ENCODE results near the gene MARK1. TPM values are rescaled to one million over a fixed set of nuclear protein-coding genes. Genes with fewer than 3 reads are reported as not detected.

The MARK1 gene
- total RNA-seq, 1 experiment from 2014 or later = 17.8 TPM

DNA sequence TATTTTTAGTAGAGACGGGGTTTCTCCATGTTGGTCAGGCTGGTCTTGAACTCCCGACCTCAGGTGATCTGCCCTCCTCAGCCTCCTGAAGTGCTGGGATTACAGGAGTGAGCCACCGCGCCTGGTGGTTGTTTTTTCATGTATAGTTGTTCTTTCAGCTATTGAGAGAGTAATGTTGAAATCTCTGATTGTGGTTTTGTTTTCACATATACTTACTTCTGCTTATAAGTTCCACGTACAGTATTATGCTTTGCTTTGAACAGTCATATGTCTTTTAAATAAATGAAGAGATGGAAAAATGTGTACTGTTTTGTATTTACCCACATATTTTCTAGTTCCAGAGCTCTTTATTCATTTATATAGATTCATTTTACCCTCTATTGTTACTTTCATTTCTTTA lies 44.5 kb downstream of the MARK1 start:
- no peak overlapping the region for H2BK15ac ChIP-seq (ENCODE audit: low read depth, low read length)
- H3K27ac Mint-ChIP-seq = no peak overlapping the region
- no peak overlapping the region for H3T11ph ChIP-seq (ENCODE audit: low read length)
- no peak overlapping the region for H2BK120ac ChIP-seq (ENCODE audit: low read depth, low read length, poor library complexity, severe bottlenecking)
- H2BK20ac ChIP-seq (ENCODE audit: low read depth, low read length, poor library complexity, severe bottlenecking) = no peak overlapping the region
- peaks cover 19 to 24% of the 10 kb centered on the region in 2 experiments for H3K9me3 Mint-ChIP-seq
- no CpG with 5 or more reads among the region's 5 CpGs for WGBS (ENCODE audit: extremely low coverage, insufficient read length, low lambda C conversion rate)
- no peak overlapping the region for H3K14ac ChIP-seq (ENCODE audit: insufficient read depth, low read length)
- no peaks in the 10 kb centered on the region for H4K20me1 ChIP-seq (ENCODE audit: control insufficient read depth, insufficient read depth, insufficient read length)
- H3K4me3 Mint-ChIP-seq = no peak overlapping the region
- no peaks in the 10 kb centered on the region for H3K9me3 ChIP-seq (ENCODE audit: control insufficient read depth, low read depth, low read length)
- H2BK5ac ChIP-seq (ENCODE audit: insufficient read length, low read length) = no peak overlapping the region
- H3K27me3 Mint-ChIP-seq (ENCODE audit: low read depth) = no peaks in the 10 kb centered on the region
- TF ChIP-seq, protein P1, sequence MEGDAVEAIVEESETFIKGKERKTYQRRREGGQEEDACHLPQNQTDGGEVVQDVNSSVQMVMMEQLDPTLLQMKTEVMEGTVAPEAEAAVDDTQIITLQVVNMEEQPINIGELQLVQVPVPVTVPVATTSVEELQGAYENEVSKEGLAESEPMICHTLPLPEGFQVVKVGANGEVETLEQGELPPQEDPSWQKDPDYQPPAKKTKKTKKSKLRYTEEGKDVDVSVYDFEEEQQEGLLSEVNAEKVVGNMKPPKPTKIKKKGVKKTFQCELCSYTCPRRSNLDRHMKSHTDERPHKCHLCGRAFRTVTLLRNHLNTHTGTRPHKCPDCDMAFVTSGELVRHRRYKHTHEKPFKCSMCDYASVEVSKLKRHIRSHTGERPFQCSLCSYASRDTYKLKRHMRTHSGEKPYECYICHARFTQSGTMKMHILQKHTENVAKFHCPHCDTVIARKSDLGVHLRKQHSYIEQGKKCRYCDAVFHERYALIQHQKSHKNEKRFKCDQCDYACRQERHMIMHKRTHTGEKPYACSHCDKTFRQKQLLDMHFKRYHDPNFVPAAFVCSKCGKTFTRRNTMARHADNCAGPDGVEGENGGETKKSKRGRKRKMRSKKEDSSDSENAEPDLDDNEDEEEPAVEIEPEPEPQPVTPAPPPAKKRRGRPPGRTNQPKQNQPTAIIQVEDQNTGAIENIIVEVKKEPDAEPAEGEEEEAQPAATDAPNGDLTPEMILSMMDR (conservative IDR thresholded peaks at IDR 0.05) = no peak
- no peaks in the 10 kb centered on the region for H3K23me2 ChIP-seq (ENCODE audit: insufficient read length, low read depth, low read length, poor library complexity, severe bottlenecking)
- H3K4me1 ChIP-seq (ENCODE audit: insufficient read depth, low read length) = no peaks in the 10 kb centered on the region
- no peak overlapping the region for H3K56ac ChIP-seq (ENCODE audit: insufficient read length, low read depth, low read length)
- no peaks in the 10 kb centered on the region for H3K4me1 Mint-ChIP-seq
- no peak overlapping the region for H3K9ac ChIP-seq (ENCODE audit: extremely low read depth, insufficient read length, low read length)
- H2BK12ac ChIP-seq (ENCODE audit: insufficient read length, low read depth, low read length) = no peak overlapping the region
- no peaks in the 10 kb centered on the region for H3K27me3 ChIP-seq (ENCODE audit: insufficient read depth, low read length)
- no peak overlapping the region for H3K4ac ChIP-seq (ENCODE audit: low read depth, low read length)
- no peak overlapping the region for H3K4me2 ChIP-seq (ENCODE audit: insufficient read depth, insufficient read length, low read length)
- no peak for DNase-seq
- H4K5ac ChIP-seq (ENCODE audit: insufficient read length, low read depth, low read length) = no peak overlapping the region
- no peak overlapping the region for H4K91ac ChIP-seq (ENCODE audit: insufficient read length, low read depth, low read length)
- H2AK5ac ChIP-seq (ENCODE audit: insufficient read length, low read length) = no peak overlapping the region
- H2AFZ ChIP-seq (ENCODE audit: low read length) = no peak overlapping the region
- no peak overlapping the region for H3K27ac ChIP-seq (ENCODE audit: insufficient read length, low read depth, low read length)
- peaks cover 3% of the 10 kb centered on the region; the same call in 1 of the 2 replicates for H3K79me2 ChIP-seq (ENCODE audit: insufficient read depth, low read length)
- H3K23ac ChIP-seq (ENCODE audit: insufficient read length, low read depth, low read length) = no peak overlapping the region
- H3K18ac ChIP-seq (ENCODE audit: insufficient read length, low read depth, low read length) = no peak overlapping the region
- H3K79me1 ChIP-seq (ENCODE audit: insufficient read depth, low read depth, low read length, poor library complexity, severe bottlenecking) = peaks cover 2% of the 10 kb centered on the region
- peaks cover 23 to 31% (median 23%) of the 10 kb centered on the region in 3 experiments for H3K36me3 Mint-ChIP-seq (ENCODE audit: insufficient read depth in 1 of 3, low read depth in 3 of 3)
- no peak overlapping the region for H4K8ac ChIP-seq (replicated peaks; ENCODE audit: insufficient read length, low read depth, low read length)
